Heart left ventricle (tissue), 16 donors: Measurements from ENCODE around the gene ICA1L. TPM values are rescaled to one million over a fixed set of nuclear protein-coding genes. Genes with fewer than 3 reads are reported as not detected.

Experiments used
- ATAC-seq, 4 donors: fragments of 200-7000 bp; cut with Tn5 transposase; one replicate each; pipeline ENCODE4 v1.9.1; 2020 to 2022; ENCODE audit warnings: moderate library complexity in 4 of 4, mild to moderate bottlenecking in 3 of 4, moderate number of reproducible peaks in 1 of 4
- DNase-seq, 5 donors: peaks; one replicate each; pipeline ENCODE4 v3.0.0-alpha.2; 2020
- H3K27ac ChIP-seq, 12 donors: fragments of 200-600 bp; sonication (generic) in 4 of 12; one replicate each; pipeline versions ENCODE4 v1.5.0 to v1.8.0; 2016 to 2022; ENCODE audit warnings: mild to moderate bottlenecking in 2 of 12
- H3K27me3 ChIP-seq, 9 donors: fragments of 200-600 bp; sonication (generic) in 2 of 9; one replicate each; pipeline versions ENCODE4 v1.5.1 to v1.8.0; 2016 to 2022; ENCODE audit warnings: mild to moderate bottlenecking in 3 of 9
- H3K36me3 ChIP-seq, 9 donors: fragments of 200-600 bp; sonication (generic) in 2 of 9; one replicate each; pipeline versions ENCODE4 v1.5.0 to v1.8.0; 2018 to 2022; ENCODE audit warnings: mild to moderate bottlenecking in 2 of 9
- H3K4me1 ChIP-seq, 12 donors: fragments of 200-600 bp; sonication (generic) in 4 of 12; one replicate each; pipeline versions ENCODE4 v1.5.0 to v1.8.0; 2016 to 2022; ENCODE audit warnings: mild to moderate bottlenecking in 3 of 12
- H3K4me3 ChIP-seq, 12 donors: fragments of 200-600 bp; sonication (generic) in 4 of 12; one replicate each; pipeline versions ENCODE4 v1.5.0 to v1.8.0; 2017 to 2022; ENCODE audit warnings: mild to moderate bottlenecking in 9 of 12, moderate library complexity in 4 of 12
- H3K9me3 ChIP-seq, 12 donors: fragments of 200-600 bp; sonication (generic) in 4 of 12; one replicate each; pipeline versions ENCODE4 v1.5.0 to v1.8.0; 2016 to 2022; ENCODE audit warnings: mild to moderate bottlenecking in 1 of 12
- POLR2A ChIP-seq, 2 donors: fragments of 450-650 bp; IDR thresholded peaks; one replicate each; pipeline ENCODE4 v1.6.1; 2017; ENCODE audit warnings: antibody characterized with exemption in 2 of 2, mild to moderate bottlenecking in 2 of 2, moderate library complexity in 2 of 2
- WGBS, 4 donors: extraction: QIAGEN DNeasy Blood & Tissue Kit in 2 of 4; methylation state at CpG; one replicate each; pipeline versions ENCODE4 v1.1.5 to v1.1.7; 2013 to 2018; 5-methylcytosine and 5-hydroxymethylcytosine counted together
- intact Hi-C, 10 donors: fragments of 100-400 bp; cut with DNase I; formaldehyde crosslinking; loops; one replicate each; pipeline versions ENCODE4 v1.11.1 to v1.14.2; 2022
- polyA plus RNA-seq, 2 donors: library from polyadenylated mRNA; stranded (reverse); fragments of 200-250 nt; gene quantifications; one replicate each; pipeline ENCODE4 v1.2.3, GENCODE V29; 2013
- total RNA-seq, 9 donors: library from RNA; depleted of rRNA in 2 of 9; stranded (reverse); fragments of >200 nt in 2 of 9; fragmentation: NEBNext Ultra II Directional in 3 of 9; extraction: Animal tissue kit (Norgen Biotek cat#: 25700) in 3 of 9; gene quantifications; one replicate each; pipeline versions ENCODE4 v1.1.0 to v1.2.4, GENCODE V29; 2016 to 2023
- TF ChIP-seq, protein P1 (sequence below), 12 donors: fragments of 200-600 bp; sonication (generic) in 4 of 12; IDR thresholded peaks; one replicate each; pipeline versions ENCODE4 v1.5.0 to v1.8.0; 2018 to 2022; ENCODE audit warnings: antibody characterized with exemption in 12 of 12, mild to moderate bottlenecking in 5 of 12
- donor health status: ischemic (EF 13 %, LVEDD 7.1; RV severe dilation, severe dysfunction).
- donor health status: healthy with polysubstance abuse.
- donor health status: DM: no; HTN: yes; CAD: no.
- donor health status: DM: no; HTN: no; CAD: no.
- donor health status: ischemic (EF 25% LVEDD 6.9; RV normal size, moderate dysfunction).
- donor health status: ischemic (EF 25% LVEDD 5.7; RV mildly dilated, moderate dysfunction).
- donor health status: healthy.
- donor health status: DM: yes; HTN: yes; CAD: no.
- donor health status: ischemic (EF 35%, LVEDD 5.7; RV mildly dilated, moderate dysfunction).
- donor health status: nonischemic (EF 11% LVEDD 7.7; RV severe dilation, severe dysfunction).
- donor health status: DM: yes; HTN: yes; CAD: no.
- donor health status: PGD.
- donor health status: ischemic (EF 29% LVEDD 5.4; RV normal size, mild dysfunction).
- donor health status: nonischemic (EF 23%, LVEDD 6.1; RV moderate dilation, normal function).

The ICA1L gene
- total and polyA plus RNA-seq, 11 donors: 1.5 to 9.2 (median 6.0) TPM

DNA sequence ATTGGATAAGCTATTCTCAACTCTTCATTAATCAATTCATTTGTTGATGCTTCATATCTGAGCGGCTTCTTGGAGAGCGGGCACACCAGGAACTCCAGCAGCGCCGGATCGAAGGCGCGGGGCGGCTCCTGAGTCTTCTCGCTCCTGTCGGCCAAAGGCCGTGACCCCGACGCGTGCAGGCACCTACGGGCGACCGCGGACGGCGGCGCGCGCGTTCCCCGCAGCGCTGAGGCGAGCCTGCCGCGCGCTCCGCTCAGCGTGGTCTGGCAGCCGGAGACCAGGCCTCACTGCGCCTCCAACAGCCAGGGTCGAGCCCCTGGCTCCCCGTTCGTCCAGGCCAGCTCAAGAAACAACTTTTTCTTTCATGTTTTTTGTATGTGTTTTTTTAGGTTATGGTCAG is 97.5 kb downstream of the ICA1L start:
- intact Hi-C loops: loop anchor here in 1 of 10 donors (10.0 kb wide), 1 partner anchor 101 kb away; the partner anchor contains the start of gene ICA1L
- Histone ChIP-seq H3K9me3 (no peaks in the 10 kb centered on the region), H3K4me3 (no peak overlapping the region), H3K27ac (no peak overlapping the region), H3K27me3 (no peaks in the 10 kb centered on the region), H3K4me1 (peaks cover 0 to 11% (median 0%) of the 10 kb centered on the region in 12 donors), H3K36me3 (peaks cover 0 to 47% (median 10%) of the 10 kb centered on the region in 9 donors)
- ATAC-seq (no peak), DNase-seq (no peak)
- TF ChIP-seq, protein P1, sequence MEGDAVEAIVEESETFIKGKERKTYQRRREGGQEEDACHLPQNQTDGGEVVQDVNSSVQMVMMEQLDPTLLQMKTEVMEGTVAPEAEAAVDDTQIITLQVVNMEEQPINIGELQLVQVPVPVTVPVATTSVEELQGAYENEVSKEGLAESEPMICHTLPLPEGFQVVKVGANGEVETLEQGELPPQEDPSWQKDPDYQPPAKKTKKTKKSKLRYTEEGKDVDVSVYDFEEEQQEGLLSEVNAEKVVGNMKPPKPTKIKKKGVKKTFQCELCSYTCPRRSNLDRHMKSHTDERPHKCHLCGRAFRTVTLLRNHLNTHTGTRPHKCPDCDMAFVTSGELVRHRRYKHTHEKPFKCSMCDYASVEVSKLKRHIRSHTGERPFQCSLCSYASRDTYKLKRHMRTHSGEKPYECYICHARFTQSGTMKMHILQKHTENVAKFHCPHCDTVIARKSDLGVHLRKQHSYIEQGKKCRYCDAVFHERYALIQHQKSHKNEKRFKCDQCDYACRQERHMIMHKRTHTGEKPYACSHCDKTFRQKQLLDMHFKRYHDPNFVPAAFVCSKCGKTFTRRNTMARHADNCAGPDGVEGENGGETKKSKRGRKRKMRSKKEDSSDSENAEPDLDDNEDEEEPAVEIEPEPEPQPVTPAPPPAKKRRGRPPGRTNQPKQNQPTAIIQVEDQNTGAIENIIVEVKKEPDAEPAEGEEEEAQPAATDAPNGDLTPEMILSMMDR (IDR thresholded peaks at IDR 0.05): no peak
- no peak for TF ChIP-seq POLR2A (IDR thresholded peaks at IDR 0.05)
- 89 to 94% (median 92%) methylated on average over 36 to 37 of the region's 37 CpGs for WGBS, 4 donors

GRCh38 chr2:202773301-202773973 is 98.1 kb downstream of the ICA1L start:
- H3K27me3 ChIP-seq: no peaks in the 10 kb centered on the region
- peaks cover 0 to 42% (median 10%) of the 10 kb centered on the region in 9 donors for H3K36me3 ChIP-seq
- no peak for DNase-seq
- WGBS, 4 donors: 82 to 86% (median 85%) methylated on average over 6 of the region's 6 CpGs
- no peak for ATAC-seq
- H3K4me1 ChIP-seq: peaks cover 0 to 11% (median 0%) of the 10 kb centered on the region in 12 donors
- no peak overlapping the region for H3K4me3 ChIP-seq
- H3K27ac ChIP-seq: no peak overlapping the region
- intact Hi-C loops: loop anchor here in 1 of 10 donors (10.0 kb wide), 1 partner anchor 101 kb away; the partner anchor contains the start of gene ICA1L
- TF ChIP-seq, protein P1 (IDR thresholded peaks at IDR 0.05): no peak
- TF ChIP-seq POLR2A (IDR thresholded peaks at IDR 0.05): no peak
- no peaks in the 10 kb centered on the region for H3K9me3 ChIP-seq

- H3K9me3 ChIP-seq: no peaks in the 10 kb centered on the region
- peak in 3 of 4 donors; percentile 44 to 71 (median 60) for ATAC-seq
- peaks cover 0 to 28% (median 10%) of the 10 kb centered on the region in 9 donors for H3K36me3 ChIP-seq
- peak in 3 of 5 donors; percentile 11 to 48 (median 27) for DNase-seq
- no peaks in the 10 kb centered on the region for H3K27me3 ChIP-seq
- H3K4me3 ChIP-seq: no peak overlapping the region
- 61 to 65% (median 63%) methylated on average over 7 of the region's 7 CpGs for WGBS, 4 donors
- TF ChIP-seq POLR2A (IDR thresholded peaks at IDR 0.05): no peak
- TF ChIP-seq, protein P1 (IDR thresholded peaks at IDR 0.05): no peak
- intact Hi-C loops: loop anchor here in 1 of 10 donors (10.0 kb wide), 1 partner anchor 103 kb away; the partner anchor contains the start of gene ICA1L
- peaks cover 0 to 11% (median 0%) of the 10 kb centered on the region in 12 donors for H3K4me1 ChIP-seq
- H3K27ac ChIP-seq: no peak overlapping the region
These were observed 99.7 kb downstream of the ICA1L start for GRCh38 chr2:202771741-202772460.

- intact Hi-C loops: loop anchor here in 1 of 10 donors (10.0 kb wide), 1 partner anchor 103 kb away; the partner anchor contains the start of gene ICA1L
- TF ChIP-seq POLR2A (IDR thresholded peaks at IDR 0.05): no peak
- TF ChIP-seq, protein P1 (IDR thresholded peaks at IDR 0.05): no peak
These were observed 100.2 kb downstream of the ICA1L start for GRCh38 chr2:202771336-202771735.

More at GRCh38 chr2:202771336-202771735, 100.2 kb downstream of the ICA1L start:
- WGBS, 4 donors: 90 to 99% (median 94%) methylated on average over 1 of the region's 1 CpG
- H3K27ac ChIP-seq: no peak overlapping the region
- H3K4me1 ChIP-seq: peaks cover 0 to 11% (median 0%) of the 10 kb centered on the region in 12 donors
- DNase-seq (no peak), ATAC-seq (no peak)
- H3K27me3 ChIP-seq: no peaks in the 10 kb centered on the region
- peaks cover 0 to 26% (median 10%) of the 10 kb centered on the region in 9 donors for H3K36me3 ChIP-seq
- no peak overlapping the region for H3K4me3 ChIP-seq
- no peaks in the 10 kb centered on the region for H3K9me3 ChIP-seq
